Measurements from ENCODE around the gene STKLD1.
A peak's percentile ranks its signal among the peaks of the same experiment; 100 is the strongest.
"Not testable (repeated sequence)": the region's sequence is repeated elsewhere in the genome, so short reads cannot be mapped to it uniquely, and the experiment has no call there.

The STKLD1 gene

DNA sequence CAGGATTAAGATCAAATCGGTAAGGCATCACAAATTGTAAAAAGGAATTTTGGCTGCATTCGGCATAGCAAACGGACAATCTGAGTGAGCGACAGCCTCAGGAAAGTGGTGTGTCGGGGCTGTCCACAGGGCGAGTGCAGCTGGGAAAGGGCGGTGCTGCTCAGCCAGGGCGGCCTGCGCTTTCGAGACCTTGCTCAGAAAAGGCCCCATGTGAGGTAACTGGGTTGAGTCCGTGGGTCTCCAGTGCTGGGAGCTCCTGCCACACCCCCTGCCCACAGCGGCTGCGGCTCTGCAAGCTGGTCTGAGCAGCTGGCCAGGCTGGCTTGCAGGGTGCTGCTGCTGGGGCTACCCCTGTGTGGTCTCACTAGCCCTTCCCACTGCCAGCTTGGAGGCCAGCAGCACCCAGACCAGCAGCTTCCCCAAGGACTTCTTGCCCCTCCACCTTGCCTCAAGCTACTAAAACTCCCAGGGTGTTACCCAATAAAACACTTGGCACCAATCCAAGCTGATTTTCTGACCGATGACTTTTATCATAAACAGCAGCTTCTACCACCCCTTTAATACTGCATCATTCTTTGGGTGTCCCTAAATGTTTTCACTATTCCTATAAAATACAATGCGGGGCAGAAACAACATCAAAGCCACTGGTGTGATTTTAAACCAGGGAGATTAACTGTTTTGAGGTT, 13.7 kb upstream of the STKLD1 start:
- DNase-seq (ENCODE audit: low spot score), result no peak

DNA sequence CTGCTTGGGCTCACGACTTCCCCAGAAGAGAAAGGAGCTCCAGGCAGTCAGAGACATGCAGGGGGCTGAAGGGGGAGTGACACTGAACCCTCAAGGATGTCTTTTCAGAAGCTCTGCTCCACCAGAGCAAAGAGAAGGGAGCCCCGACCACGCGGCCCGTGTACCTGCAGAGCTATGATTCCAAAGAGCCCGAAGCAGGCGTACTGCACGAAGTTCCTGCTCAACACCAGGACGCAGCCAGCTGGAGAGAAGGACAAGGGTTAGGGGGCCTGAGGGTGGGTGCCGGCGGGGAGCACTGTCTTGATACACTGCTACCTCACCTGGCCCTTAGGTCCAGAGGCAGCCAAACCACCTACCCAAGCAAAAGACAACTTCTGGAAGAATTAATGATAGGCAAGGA, 9.7 kb upstream of the STKLD1 start:
- DNase-seq (ENCODE audit: low spot score), result no peak

DNA sequence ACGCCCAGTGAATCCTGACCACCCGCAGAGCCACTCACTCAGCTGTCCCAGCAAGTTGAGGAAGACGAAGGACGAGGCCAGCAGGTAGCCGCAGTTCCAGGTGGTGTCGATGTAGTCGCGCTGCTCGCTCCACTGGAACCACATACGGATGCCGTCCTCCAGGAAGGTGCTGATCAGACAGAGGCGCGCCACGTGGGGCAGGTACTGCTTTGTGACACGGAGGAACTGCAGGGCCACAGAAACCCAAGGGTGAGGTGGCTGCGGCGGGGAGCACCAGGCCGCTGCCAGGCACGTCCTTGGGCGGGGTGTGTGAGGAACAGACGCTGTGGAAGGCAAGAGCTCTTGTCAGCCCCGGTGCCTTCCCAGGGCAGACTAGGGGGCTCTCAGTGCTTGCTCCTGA, 8.9 kb upstream of the STKLD1 start:
- DNase-seq (ENCODE audit: low spot score), result no peak

DNA sequence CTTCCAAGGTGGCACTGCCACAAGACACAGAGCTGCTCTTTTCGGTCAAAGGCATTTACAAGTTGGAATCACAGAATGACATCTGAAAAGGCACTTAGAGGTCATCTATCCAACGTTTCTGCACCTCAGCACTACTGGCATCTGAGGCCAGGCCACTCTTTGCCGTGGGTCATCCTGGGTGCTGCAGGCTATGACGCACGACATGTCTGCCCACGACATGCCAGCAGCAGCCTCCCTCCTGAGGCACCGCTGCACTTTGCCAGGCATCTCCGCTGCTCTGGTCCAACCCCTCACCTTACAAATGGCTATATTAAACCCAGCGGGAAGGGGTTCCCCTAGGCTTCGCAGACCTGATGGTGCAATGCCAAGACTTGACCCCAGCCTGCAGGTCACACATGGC, 8.4 kb upstream of the STKLD1 start:
- DNase-seq (ENCODE audit: low spot score), result no peak

DNA sequence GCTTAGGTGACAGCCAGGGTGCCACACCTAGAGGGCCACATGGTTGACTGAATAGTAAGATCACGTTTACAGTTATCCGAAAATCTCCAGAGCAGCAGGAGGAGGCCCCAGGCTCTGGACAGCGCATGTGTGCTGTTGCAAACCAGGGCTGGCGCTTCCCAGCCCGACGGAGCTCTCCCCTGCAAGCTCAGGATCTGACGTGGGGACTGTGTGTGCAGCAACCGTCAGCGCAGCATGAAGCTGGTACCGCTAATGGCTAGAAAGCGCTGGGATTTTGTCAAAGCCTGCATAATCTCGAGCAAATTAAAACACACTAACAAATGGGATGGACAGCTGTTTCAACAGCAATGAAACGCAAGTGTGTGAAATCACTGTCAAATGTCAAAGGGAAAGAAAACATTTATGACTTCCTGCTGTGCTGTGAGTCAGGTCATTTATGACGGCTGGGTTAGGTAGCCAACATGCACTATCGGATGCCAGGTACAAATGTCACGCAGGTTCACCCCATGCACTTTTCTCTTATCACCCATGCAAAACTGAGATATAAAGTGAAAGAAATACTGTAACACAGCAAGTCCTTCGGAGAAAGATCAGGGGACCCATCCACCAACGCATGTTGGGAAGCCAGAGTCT, 7.8 kb upstream of the STKLD1 start:
- no peak for DNase-seq (ENCODE audit: low spot score)

DNA sequence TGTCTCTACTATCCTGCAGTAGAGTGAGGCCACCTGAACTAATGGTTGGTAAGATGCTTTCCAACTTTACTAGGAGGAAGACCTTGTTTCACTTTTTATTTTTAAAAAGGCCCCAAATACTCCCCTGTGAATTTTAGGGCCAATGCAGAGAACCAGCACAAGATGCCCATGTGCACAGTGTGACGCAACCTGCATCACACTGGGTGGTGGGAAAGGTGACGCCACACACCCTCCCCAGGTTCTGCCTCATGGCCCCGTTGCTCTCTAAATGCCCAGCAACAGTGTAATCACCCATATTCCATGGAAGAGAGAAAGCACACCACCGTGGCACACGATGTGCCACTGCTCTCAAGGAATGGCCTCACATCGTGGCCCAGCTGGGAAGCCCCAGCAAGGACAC, 6.7 kb upstream of the STKLD1 start:
- DNase-seq (ENCODE audit: low spot score), result no peak

DNA sequence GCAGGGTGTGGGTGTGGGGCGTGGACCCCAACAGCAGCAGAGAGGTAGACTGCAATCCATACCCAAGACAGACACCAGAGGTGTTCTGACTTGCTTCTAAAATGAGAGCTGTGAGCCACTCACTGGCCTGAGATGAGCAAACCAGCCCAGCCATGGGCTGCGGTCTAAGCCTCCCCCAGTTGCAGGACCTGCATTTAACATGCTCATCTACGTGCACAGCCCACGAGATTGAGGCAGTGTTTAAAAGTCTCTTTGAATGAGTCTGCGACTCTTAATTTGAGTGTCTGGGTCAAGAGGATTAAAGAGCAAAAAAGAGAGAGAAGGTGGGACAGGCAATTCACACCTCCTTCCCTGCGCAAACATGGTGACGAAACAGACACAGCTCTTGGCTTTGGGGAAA, 6.2 kb upstream of the STKLD1 start:
- DNase-seq (ENCODE audit: low spot score), result no peak

DNA sequence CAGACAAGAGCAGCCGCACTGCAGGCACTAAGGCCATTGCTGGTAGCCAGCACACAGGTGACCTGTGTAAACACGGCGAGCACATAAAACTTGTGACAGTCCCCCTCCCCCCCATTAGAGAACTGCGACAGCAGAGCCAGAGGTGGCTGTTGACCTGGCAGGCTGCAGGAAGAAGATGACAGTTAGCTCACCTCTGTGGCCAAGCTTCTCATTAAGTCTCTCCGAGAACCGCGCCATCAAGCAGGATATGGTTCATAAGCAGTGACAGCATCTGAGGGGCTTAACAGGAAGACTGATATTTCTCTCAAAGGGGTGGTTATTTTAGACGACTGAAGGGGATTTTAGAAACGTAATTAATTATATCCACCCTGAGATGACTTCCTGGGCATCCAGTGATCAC, 5.5 kb upstream of the STKLD1 start:
- no peak for DNase-seq (ENCODE audit: low spot score)

DNA sequence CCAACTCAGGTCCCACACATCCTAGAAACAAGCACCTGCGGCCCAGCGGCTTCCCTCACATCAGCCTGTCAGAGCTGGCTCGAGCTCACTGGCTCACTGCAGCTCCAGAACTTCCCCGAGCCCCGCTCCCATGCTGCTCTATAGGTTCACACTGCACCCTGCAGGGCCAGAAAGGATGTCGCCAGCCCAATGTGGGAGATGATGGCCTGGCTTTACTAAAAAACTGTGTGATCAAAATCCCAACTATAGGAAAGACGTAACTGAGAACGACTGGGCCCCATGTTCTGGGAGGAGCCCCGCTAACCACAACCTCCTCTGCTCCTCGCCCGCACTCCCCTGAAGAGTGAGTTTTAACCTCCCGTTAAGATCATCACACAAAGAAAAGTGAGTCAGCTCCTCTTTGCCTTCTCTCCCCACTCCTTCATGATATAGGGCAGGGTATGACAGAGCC, 4.9 kb upstream of the STKLD1 start:
- DNase-seq (ENCODE audit: low spot score), result no peak

DNA sequence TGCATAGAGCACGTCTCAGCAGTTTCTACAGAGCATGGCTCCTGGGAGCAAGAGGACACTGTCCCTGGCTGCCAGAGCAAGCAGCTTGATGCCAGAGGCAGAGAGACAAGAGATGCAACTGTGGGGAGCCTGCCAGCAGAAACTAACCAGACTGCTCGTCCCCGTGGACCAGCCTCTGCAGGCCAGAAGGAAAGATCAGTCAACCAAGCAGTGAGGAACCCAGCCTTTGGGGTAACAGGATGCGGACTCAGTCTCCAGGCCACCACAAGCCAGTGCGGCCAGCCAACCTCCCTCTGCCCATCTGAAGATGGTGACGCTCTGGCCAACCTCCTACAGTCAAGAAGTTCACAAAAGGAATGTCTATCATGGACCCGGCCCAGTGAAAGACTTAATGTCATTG, 4.0 kb upstream of the STKLD1 start:
- DNase-seq (ENCODE audit: low spot score), result no peak

DNA sequence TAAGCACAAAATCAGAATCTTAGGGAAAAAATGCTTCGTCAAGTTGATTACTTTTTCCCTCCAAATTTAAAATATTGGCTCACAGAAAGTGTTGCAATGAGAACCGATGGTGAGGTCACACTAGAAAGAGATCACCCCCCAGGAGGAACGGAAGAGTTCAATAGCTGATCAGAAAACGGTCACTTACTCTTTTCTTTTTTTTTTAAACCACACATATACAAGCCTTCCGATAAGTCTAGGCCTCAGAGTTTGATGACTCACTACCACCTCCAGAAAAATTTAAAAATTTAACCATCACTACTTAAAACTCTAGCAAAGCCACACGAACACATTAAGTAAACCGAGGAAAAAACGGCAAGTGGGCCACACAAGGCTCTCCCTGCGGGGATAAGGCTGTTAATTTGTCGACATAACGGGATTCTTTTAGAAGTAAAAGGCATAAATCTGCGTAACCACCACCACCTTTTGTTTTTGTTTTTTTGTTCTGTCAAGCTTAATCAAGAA, 1.5 kb upstream of the STKLD1 start:
- peak; percentile 74 for DNase-seq (ENCODE audit: low spot score)

DNA sequence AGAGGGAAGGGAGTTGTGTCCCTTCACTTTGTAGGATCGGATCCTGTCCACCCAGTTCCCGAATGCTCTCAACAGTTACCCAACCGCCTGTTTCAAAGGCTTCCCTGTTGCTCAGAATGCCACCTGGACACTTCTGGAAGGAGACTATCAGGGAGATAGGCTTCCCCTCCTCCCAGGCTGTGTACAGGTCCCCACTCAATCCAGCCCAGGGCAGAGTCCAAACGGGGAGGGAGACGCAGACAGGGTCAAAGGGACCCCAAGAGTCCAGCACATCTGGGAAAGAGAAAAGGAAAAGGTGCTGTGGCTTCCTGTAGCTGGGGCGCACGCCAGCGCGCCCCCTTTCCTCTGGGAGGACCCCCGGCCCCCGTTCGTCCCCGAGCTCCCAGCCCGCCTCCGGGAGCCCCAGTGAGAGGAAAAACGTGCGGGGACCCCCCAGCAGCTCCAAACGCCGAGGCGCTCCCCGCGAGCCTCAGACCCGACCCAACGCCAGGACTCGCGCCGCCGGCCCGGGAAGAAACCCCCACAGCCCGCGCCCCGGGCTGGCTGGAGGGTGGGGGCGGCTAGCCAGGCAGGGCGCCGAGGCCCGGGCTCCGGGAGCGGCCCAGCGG, 946 bp upstream of the STKLD1 start:
- peak; percentile 69 for DNase-seq (ENCODE audit: low spot score)

DNA sequence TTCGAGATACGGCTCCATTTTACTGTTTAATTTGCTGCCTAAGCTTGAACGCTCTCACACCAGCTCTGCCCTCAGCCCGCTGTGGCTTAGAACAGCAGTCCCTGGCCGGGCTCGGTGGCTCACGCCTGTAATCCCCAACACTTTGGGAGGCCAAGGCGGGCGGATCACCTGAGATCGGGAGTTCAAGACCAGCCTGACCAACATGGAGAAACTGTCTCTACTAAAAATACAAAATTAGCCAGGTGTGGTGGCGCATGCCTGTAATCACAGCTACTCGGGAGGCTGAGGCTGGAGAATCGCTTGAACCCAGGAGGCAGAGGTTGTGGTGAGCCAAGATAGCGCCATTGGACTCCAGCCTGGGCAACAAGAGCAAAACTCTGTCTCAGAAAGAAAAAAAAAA, 1.1 kb downstream of the STKLD1 start:
- not testable (repeated sequence) for DNase-seq (ENCODE audit: low spot score)

DNA sequence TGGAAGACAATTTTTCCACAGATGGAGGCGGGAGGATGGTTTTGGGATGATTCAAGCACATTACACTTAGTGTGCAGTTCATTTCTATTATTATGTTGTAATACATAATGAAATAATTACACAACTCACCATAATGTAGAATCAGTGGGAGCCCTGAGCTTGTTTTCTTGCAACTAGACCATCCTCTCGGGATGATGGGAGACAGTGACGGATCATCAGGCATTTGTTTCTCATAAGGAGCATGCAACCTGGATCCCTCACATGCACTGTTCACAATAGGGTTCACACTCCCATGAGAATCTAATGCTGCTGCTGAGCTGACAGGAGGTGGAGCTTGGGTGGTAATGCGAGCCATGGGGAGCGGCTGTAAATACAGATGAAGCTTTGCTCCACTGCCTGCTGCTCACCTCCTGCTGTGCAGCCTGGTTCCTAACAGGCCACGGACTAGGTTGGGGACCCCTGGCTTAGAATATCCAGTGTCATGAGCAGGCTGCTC, 1.6 kb downstream of the STKLD1 start:
- no peak for DNase-seq (ENCODE audit: low spot score)

DNA sequence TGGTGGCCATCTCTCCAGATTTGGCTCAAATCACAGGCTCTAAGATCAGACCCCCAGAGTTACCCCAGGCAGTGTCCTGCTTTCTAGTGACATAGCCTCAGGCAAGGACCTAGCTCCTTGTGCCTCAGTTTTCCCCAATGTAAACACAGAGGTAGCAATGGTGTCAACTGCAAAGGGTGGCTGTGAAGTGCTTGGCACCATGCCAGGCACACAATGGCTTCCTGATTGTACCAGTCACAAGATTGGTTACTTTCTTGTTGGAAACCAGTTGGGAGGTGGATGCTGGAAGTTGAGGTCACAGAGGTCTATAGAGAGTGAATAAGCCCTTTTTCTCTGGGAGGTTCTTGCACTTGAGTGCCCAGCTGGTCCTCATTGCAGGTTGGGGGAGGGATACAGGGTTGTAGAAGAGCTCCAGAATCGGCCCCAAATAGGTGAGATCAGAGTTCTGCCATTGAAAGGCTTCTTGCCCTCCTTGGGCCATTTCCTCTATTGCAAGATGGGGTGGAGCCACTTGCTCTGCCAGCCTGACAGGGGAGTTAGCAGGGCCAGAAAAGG, 2.3 kb downstream of the STKLD1 start:
- no peak for DNase-seq (ENCODE audit: low spot score)

DNA sequence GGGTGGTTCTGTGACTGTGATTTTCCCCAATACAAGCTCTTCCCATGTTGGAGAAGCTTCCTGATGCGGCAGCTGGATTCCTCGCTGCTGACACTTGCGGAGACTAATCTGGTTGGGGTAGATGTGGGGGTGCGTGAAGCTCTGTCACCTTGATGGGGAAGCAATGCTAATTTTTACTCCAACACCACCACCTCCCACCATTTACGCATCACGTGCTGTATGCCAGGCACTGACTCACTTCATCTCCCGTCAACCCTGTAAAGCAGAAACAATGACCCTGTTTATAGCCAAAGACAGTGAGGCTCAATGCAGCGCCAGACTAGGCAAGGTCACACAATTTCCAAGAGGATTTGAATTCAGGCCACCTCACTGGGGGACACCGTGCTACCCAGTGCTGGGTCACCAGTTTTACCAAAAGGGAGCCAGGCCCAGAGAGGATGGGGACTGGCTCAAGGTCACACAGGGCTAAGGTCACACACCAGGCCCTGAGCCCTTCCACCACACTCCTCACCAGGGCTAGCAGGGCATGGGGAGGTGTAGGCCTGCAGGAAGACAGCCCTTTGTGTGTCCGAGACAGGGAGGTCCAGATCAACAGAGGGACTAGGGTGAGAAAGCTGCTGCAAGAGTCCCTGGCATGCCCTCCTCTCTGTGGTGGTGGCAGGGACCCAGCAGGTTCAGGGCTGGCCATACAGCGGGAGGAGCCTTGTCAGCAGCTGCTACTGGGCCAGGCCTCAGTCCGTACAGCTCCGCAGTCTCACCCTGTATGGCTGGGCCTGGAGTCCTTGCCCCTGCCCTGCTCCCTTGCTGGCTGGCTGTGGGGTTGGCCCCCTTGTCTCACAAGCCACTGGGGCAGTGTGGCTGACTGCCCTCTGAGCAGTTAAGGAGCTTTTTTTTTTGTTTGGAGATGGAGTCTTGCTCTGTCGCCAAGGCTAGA, 3.3 kb downstream of the STKLD1 start:
- DNase-seq (ENCODE audit: low spot score), result no peak

DNA sequence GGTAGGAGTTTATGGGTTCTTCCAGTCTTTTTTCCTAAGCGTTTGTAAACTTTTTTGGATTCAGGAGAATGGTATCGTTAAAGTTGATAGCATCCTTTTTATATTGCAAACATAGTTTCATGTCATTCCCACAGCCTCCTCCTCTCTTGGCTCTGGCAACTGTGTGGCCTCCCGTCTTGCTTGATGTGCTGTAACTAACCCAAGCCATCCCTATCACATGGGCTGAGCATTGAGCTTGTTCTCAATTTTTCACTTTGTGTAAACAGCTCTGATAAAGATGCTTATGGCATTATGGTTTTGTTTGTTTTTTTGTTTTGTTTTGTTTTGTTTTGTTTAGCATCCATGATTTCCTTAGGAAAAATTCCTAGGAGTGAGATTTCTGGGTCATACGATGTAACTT, 4.6 kb downstream of the STKLD1 start:
- DNase-seq (ENCODE audit: low spot score), result no peak

DNA sequence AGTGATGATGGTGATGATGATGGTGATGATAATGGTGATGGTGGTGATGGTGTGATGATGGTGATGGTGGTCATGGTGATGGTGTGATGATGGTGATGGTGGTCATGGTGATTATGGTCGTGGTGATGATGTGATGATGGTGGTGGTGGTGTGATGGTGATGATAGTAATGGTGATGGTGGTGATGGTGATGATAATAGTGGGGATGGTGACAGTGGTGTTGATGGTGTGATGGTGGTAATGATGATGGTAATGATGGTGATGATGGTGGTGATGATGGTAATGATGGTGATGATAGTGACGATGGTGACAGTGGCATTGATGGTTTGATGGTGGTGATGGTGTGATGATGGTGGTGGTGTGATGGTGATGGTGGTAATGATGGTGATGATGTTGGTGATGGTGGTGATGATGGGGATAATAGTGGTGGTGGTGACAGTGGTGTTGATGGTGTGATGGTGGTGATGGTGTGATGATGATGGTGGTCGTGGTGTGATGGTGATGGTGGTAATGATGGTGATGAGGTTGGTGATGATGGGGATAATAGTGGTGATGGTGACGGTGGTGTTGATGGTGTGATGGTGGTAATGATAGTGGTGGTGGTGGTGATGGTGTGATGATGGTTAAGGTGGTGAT, 6.5 kb downstream of the STKLD1 start:
- no peak for DNase-seq (ENCODE audit: low spot score)

DNA sequence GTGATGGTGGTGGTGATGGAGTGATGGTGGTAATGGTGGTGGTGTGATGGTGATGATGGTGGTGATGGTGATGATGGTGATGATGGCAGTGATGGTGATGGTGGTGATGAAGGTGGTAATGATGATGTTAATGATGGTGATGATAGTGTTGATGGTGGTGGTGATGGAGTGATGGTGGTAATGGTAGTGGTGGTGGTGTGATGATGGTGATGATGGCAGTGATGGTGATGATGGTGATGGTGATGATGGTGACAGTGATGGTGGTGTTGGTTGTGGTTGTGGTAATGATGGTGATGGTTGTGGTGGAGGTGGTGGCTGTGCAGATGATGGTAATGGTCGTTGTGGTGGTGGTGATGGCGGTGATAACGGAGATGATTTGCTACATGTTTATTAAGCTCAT, 7.3 kb downstream of the STKLD1 start:
- DNase-seq (ENCODE audit: low spot score), result no peak

DNA sequence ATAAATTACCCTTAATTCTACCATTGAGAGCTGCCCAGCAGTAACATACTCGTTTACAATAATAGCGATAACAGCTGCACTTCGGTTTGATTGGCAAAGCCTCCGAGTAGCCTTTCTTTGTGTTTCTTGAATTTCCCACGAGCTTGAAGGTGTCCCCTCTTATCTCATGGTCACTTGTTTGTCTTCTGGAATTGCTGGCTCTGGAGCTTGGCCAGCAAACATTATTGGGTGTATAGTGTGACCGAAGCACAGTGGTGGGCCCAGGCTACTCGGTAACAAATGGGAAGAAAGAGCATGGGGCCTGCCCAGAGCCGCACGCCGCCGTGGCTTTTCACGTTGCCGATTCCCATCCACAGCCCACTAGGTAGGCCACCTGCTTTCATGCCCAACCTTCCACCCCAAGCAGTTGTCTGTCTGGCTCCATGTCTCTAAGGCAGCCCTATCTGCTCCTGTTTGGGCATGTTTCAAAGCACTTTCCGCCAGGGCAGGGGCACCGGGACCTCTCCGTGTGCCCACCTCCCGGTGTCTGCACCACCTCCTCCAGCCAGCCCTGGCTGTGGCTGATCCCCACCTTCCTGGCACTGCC, 8.7 kb downstream of the STKLD1 start:
- no peak for DNase-seq (ENCODE audit: low spot score)

DNA sequence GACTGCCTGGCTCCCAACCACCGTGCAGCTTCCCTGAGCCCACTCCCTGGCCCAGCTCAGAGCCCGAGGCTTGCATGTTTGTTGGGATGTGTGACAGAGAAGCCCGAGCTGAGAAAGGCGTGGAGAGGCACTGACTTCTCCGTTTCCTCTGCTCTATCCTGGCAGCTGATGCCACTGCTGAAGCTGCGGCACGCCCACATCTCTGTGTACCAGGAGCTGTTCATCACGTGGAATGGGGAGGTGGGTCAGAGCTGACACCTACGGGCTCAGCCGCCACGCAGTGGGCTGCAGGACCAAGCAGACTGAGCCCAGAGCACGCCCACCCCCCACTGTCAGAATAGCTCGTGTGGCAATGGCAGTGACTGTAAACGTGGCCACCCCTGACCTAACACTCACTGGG, 9.3 kb downstream of the STKLD1 start:
- no peak for DNase-seq (ENCODE audit: low spot score)

All from hepatic stellate cell (primary cell).